ENCODE data around the gene FGF14.

DNA sequence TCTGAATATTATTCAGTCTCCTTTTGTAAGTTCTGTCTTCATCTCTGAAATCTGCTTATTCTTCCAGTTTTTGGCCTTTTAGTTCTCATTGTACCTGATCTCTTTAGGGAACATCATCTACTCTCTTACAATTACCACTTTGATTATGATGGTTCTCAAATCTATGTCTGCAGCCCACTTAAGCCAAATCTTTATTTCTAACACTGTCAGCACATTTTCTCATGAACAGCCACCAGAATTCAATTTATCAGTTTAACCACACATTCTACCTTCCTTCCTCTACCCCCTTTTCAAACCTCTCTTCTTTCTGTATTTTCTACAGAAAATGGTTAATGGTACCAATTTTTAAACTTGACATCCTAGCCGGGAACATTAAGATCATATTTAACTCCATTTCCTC lies 175.3 kb downstream of the FGF14 start:
- TF ChIP-seq, protein P1, sequence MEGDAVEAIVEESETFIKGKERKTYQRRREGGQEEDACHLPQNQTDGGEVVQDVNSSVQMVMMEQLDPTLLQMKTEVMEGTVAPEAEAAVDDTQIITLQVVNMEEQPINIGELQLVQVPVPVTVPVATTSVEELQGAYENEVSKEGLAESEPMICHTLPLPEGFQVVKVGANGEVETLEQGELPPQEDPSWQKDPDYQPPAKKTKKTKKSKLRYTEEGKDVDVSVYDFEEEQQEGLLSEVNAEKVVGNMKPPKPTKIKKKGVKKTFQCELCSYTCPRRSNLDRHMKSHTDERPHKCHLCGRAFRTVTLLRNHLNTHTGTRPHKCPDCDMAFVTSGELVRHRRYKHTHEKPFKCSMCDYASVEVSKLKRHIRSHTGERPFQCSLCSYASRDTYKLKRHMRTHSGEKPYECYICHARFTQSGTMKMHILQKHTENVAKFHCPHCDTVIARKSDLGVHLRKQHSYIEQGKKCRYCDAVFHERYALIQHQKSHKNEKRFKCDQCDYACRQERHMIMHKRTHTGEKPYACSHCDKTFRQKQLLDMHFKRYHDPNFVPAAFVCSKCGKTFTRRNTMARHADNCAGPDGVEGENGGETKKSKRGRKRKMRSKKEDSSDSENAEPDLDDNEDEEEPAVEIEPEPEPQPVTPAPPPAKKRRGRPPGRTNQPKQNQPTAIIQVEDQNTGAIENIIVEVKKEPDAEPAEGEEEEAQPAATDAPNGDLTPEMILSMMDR (IDR thresholded peaks at IDR 0.05) = no peak
- no peak for TF ChIP-seq POLR2A (IDR thresholded peaks at IDR 0.05)

Data from Peyer's patch (tissue), 4 donors.